Right lobe of liver (tissue), 6 donors: ENCODE results near the gene CATSPERD. TPM values are rescaled to one million over a fixed set of nuclear protein-coding genes. Genes with fewer than 3 reads are reported as not detected.

Experiments
- ATAC-seq, 4 donors: fragments of 200-7000 bp; cut with Tn5 transposase; one replicate each; pipeline ENCODE4 v1.9.1; 2020; ENCODE audit warnings: mild to moderate bottlenecking in 4 of 4, moderate library complexity in 4 of 4
- DNase-seq, 3 donors: peaks; one replicate each; pipeline ENCODE4 v3.0.0-alpha.2; 2020
- H3K27ac ChIP-seq, 3 donors: fragments of 200-600 bp; one replicate each; pipeline ENCODE4 v1.8.0; 2022
- H3K27me3 ChIP-seq, 2 donors: fragments of 200-600 bp; one replicate each; pipeline ENCODE4 v1.8.0; 2022
- H3K36me3 ChIP-seq, 4 donors: fragments of 200-600 bp; sonication (generic) in 1 of 4; one replicate each; pipeline versions ENCODE4 v1.5.1 to v1.8.0; 2017 to 2022; ENCODE audit warnings: control low read depth in 1 of 4
- H3K4me1 ChIP-seq, 4 donors: fragments of 200-600 bp; sonication (generic) in 1 of 4; one replicate each; pipeline versions ENCODE4 v1.5.1 to v1.8.0; 2017 to 2022; ENCODE audit warnings: control low read depth in 1 of 4
- H3K4me3 ChIP-seq, 3 donors: fragments of 200-600 bp; one replicate each; pipeline ENCODE4 v1.8.0; 2022
- H3K9me3 ChIP-seq, 4 donors: fragments of 200-600 bp; sonication (generic) in 1 of 4; one replicate each; pipeline versions ENCODE4 v1.5.1 to v1.8.0; 2017 to 2022; ENCODE audit warnings: control low read depth in 1 of 4
- CTCF ChIP-seq, 4 donors: fragments of 200-600 bp in 3 of 4; fragments of 450-650 bp in 1 of 4; IDR thresholded peaks; one replicate each; pipeline versions ENCODE4 v1.5.1 to v1.8.0; 2016 to 2022; ENCODE audit warnings: antibody characterized with exemption in 4 of 4, mild to moderate bottlenecking in 2 of 4
- POLR2A ChIP-seq: fragments of 450-650 bp; IDR thresholded peaks from one replicate; pipeline ENCODE4 v1.6.1; 2017; ENCODE audit warnings: antibody characterized with exemption, mild to moderate bottlenecking
- WGBS: methylation state at CpG from one replicate; pipeline ENCODE4 v1.1.6; 2018; ENCODE audit warnings: low coverage, low lambda C conversion rate; ENCODE audit not compliant: insufficient coverage; ENCODE audit errors: missing lambda C conversion rate; 5-methylcytosine and 5-hydroxymethylcytosine counted together
- intact Hi-C, 2 donors: fragments of 100-400 bp; cut with DNase I; formaldehyde crosslinking; loops; one replicate each; pipeline versions ENCODE4 v1.11.2 to v1.14.1; 2022
- total RNA-seq, 6 experiments: library from RNA; depleted of rRNA in 2 of 6; stranded (reverse); fragments of >200 nt in 2 of 6; fragmentation: NEBNext Ultra II Directional in 3 of 6; extraction: Animal tissue kit (Norgen Biotek cat#: 25700) in 3 of 6; gene quantifications; one replicate each; pipeline versions ENCODE4 v1.1.0 to v1.2.4, GENCODE V29; 2016 to 2023
- donor health status: DM: no; HTN: yes; CAD: no.
- donor health status: DM: no; HTN: no; CAD: no.
- donor health status: DM: no; HTN: no; CAD: no.
- donor health status: DM: no; HTN: yes; CAD: no.
- donor health status: DM: no; HTN: yes; CAD: no.

Gene CATSPERD
- total RNA-seq, 6 experiments from 2014 or later, result not detected

GRCh38 chr19:5677580-5677979 lies 42.9 kb upstream of the CATSPERD start:
- 100% methylated on average over 3 of the region's 9 CpGs for WGBS
- no peak for TF ChIP-seq CTCF (IDR thresholded peaks at IDR 0.05)
- TF ChIP-seq POLR2A, result no peak
- Histone ChIP-seq H3K27me3 (no peaks in the 10 kb centered on the region), H3K4me3 (no peak overlapping the region), H3K27ac (no peak overlapping the region), H3K4me1 (peaks cover 0 to 6% (median 0%) of the 10 kb centered on the region in 4 donors), H3K36me3 (no peaks in the 10 kb centered on the region), H3K9me3 (no peaks in the 10 kb centered on the region)
- no peak for DNase-seq
- no peak for ATAC-seq
- intact Hi-C loops, result loop anchor here in 1 of 2 donors (10.0 kb wide), 1 partner anchor 63 kb away; no protein-coding TSS in a partner anchor

- no CpG with 5 or more reads among the region's 22 CpGs for WGBS
- TF ChIP-seq CTCF (IDR thresholded peaks at IDR 0.05) (no peak), POLR2A (no peak)
- Histone ChIP-seq H3K4me3 (no peak overlapping the region), H3K27me3 (no peaks in the 10 kb centered on the region), H3K9me3 (no peaks in the 10 kb centered on the region), H3K27ac (no peak overlapping the region), H3K4me1 (peaks cover 0 to 6% (median 0%) of the 10 kb centered on the region in 4 donors), H3K36me3 (no peaks in the 10 kb centered on the region)
- no peak for DNase-seq
- intact Hi-C loops, result loop anchor here in 1 of 2 donors (10.0 kb wide), 1 partner anchor 63 kb away; no protein-coding TSS in a partner anchor
- ATAC-seq, result no peak
These were observed 42.2 kb upstream of the CATSPERD start for GRCh38 chr19:5678071-5678718.

GRCh38 chr19:5679289-5680083 lies 41.0 kb upstream of the CATSPERD start:
- intact Hi-C loops, result loop anchor here in 1 of 2 donors (10.0 kb wide), 1 partner anchor 65 kb away; no protein-coding TSS in a partner anchor
- Histone ChIP-seq H3K27me3 (no peaks in the 10 kb centered on the region), H3K9me3 (no peaks in the 10 kb centered on the region), H3K4me3 (peak overlapping the region; percentile 62 to 97 (median 95)), H3K36me3 (no peaks in the 10 kb centered on the region), H3K4me1 (peaks cover 0 to 6% (median 0%) of the 10 kb centered on the region in 4 donors), H3K27ac (peak overlapping the region in 2 of 3 donors; percentile 72 to 82)
- TF ChIP-seq POLR2A (no peak), CTCF (IDR thresholded peaks at IDR 0.05) (no peak)
- ATAC-seq, result no peak
- DNase-seq, result no peak
- 21% methylated on average over 7 of the region's 26 CpGs for WGBS

GRCh38 chr19:5680084-5680436 lies 40.4 kb upstream of the CATSPERD start:
- WGBS, result 0% methylated on average over 11 of the region's 23 CpGs
- H3K27ac ChIP-seq, result peak overlapping the region; percentile 72 to 82 (median 82)
- H3K4me3 ChIP-seq, result peak overlapping the region; percentile 62 to 97 (median 95)
- ATAC-seq (peak in 3 of 4 donors; percentile 1 to 4 (median 1)), DNase-seq (no peak)
- H3K36me3 ChIP-seq, result no peaks in the 10 kb centered on the region
- no peak for TF ChIP-seq POLR2A
- TF ChIP-seq CTCF (IDR thresholded peaks at IDR 0.05), result no peak
- no peaks in the 10 kb centered on the region for H3K27me3 ChIP-seq
- intact Hi-C loops, result no loop called here
- no peaks in the 10 kb centered on the region for H3K9me3 ChIP-seq
- peaks cover 0 to 6% (median 0%) of the 10 kb centered on the region in 4 donors for H3K4me1 ChIP-seq
